Activated T-helper 2 cell treated with anti-CD3 and anti-CD28 coated beads, Interferon-gamma antibody, Interleukin-2, Interleukin-4, amounts not matched to agents 10 μg/mL and 5 μg/mL and 100 μg/mL, durations not matched to agents 14 hours and 24 hours and 36 hours (primary cell): ENCODE measurements around the gene TRIM33. TPM values are rescaled to one million over a fixed set of nuclear protein-coding genes. Genes with fewer than 3 reads are reported as not detected.
"Not testable (repeated sequence)": the region's sequence is repeated elsewhere in the genome, so short reads cannot be mapped to it uniquely, and the experiment has no call there.

ENCODE experiments used
- DNase-seq: peaks from one replicate; pipeline ENCODE4 v3.0.0; 2021; ENCODE audit warnings: low spot score
- H3K27ac Mint-ChIP-seq: one replicate; pipeline ENCODE4 v1.8.0; 2021; ENCODE audit warnings: mixed read lengths
- H3K27me3 Mint-ChIP-seq: one replicate; pipeline ENCODE4 v1.8.0; 2021; ENCODE audit warnings: low read depth, mixed read lengths
- H3K36me3 Mint-ChIP-seq: one replicate; pipeline ENCODE4 v1.8.0; 2021; ENCODE audit warnings: low read depth, mixed read lengths
- H3K4me1 Mint-ChIP-seq: one replicate; pipeline ENCODE4 v1.8.0; 2021; ENCODE audit warnings: low read depth, mixed read lengths
- H3K4me3 Mint-ChIP-seq: one replicate; pipeline ENCODE4 v1.8.0; 2021; ENCODE audit warnings: low read depth, mild to moderate bottlenecking, moderate library complexity, mixed read lengths
- H3K9me3 Mint-ChIP-seq: one replicate; pipeline ENCODE4 v1.8.0; 2021; ENCODE audit warnings: mixed read lengths
- intact Hi-C: fragments of 100-400 bp; cut with micrococcal nuclease; formaldehyde crosslinking; loops from one replicate; pipeline ENCODE4 v1.15.1; 2023
- total RNA-seq: library from RNA; stranded (reverse); gene quantifications from 2 replicates; pipeline ENCODE4 v1.2.3, GENCODE V29; 2022

Gene TRIM33
- total RNA-seq, 1 donor from 2014 or later: 44.7 TPM

- no peak overlapping the region for H3K4me3 Mint-ChIP-seq
- no peak for DNase-seq
- H3K9me3 Mint-ChIP-seq: peaks cover 13% of the 10 kb centered on the region
- H3K27me3 Mint-ChIP-seq: no peaks in the 10 kb centered on the region
- intact Hi-C loops: no loop called here
- H3K4me1 Mint-ChIP-seq: peaks cover 17% of the 10 kb centered on the region
- no peak overlapping the region for H3K27ac Mint-ChIP-seq
- peaks cover 81% of the 10 kb centered on the region for H3K36me3 Mint-ChIP-seq
These were observed 55.8 kb downstream of the TRIM33 start for GRCh38 chr1:114455102-114455785.

GRCh38 chr1:114454539-114454938, 56.5 kb downstream of the TRIM33 start:
- Mint-ChIP-seq H3K36me3 (peaks cover 75% of the 10 kb centered on the region), H3K27ac (no peak overlapping the region), H3K9me3 (peaks cover 10% of the 10 kb centered on the region), H3K4me1 (peaks cover 19% of the 10 kb centered on the region), H3K27me3 (no peaks in the 10 kb centered on the region), H3K4me3 (no peak overlapping the region)
- DNase-seq: no peak
- intact Hi-C loops: no loop called here

GRCh38 chr1:114453361-114453784, 57.6 kb downstream of the TRIM33 start:
- DNase-seq: no peak
- intact Hi-C loops: no loop called here
- Mint-ChIP-seq H3K4me3 (no peak overlapping the region), H3K4me1 (peaks cover 11% of the 10 kb centered on the region), H3K27me3 (no peaks in the 10 kb centered on the region), H3K36me3 (peaks cover 64% of the 10 kb centered on the region), H3K9me3 (peaks cover 4% of the 10 kb centered on the region), H3K27ac (no peak overlapping the region)

- Mint-ChIP-seq H3K4me1 (peaks cover 12% of the 10 kb centered on the region), H3K36me3 (peaks cover 38% of the 10 kb centered on the region), H3K9me3 (no peaks in the 10 kb centered on the region), H3K4me3 (no peak overlapping the region), H3K27me3 (no peaks in the 10 kb centered on the region), H3K27ac (no peak overlapping the region)
- no peak for DNase-seq
- intact Hi-C loops: no loop called here
These were observed 62.5 kb downstream of the TRIM33 start for GRCh38 chr1:114448370-114449036.

GRCh38 chr1:114446198-114446597, 64.8 kb downstream of the TRIM33 start:
- H3K27me3 Mint-ChIP-seq: no peaks in the 10 kb centered on the region
- H3K36me3 Mint-ChIP-seq: peaks cover 36% of the 10 kb centered on the region
- no peaks in the 10 kb centered on the region for H3K9me3 Mint-ChIP-seq
- peaks cover 12% of the 10 kb centered on the region for H3K4me1 Mint-ChIP-seq
- H3K27ac Mint-ChIP-seq: no peak overlapping the region
- H3K4me3 Mint-ChIP-seq: no peak overlapping the region
- DNase-seq: no peak
- intact Hi-C loops: no loop called here

- not testable (repeated sequence) for H3K27me3 Mint-ChIP-seq
These were observed 67.8 kb downstream of the TRIM33 start for GRCh38 chr1:114443226-114443625.

GRCh38 chr1:114441332-114441731, 69.7 kb downstream of the TRIM33 start:
- H3K36me3 Mint-ChIP-seq: peaks cover 49% of the 10 kb centered on the region
- DNase-seq: no peak
- intact Hi-C loops: no loop called here
- H3K4me1 Mint-ChIP-seq: peaks cover 14% of the 10 kb centered on the region
- H3K27ac Mint-ChIP-seq: no peak overlapping the region
- no peaks in the 10 kb centered on the region for H3K27me3 Mint-ChIP-seq
- no peak overlapping the region for H3K4me3 Mint-ChIP-seq
- H3K9me3 Mint-ChIP-seq: no peaks in the 10 kb centered on the region

More at GRCh38 chr1:114443226-114443625, 67.8 kb downstream of the TRIM33 start:
- DNase-seq, intact Hi-C loops, H3K9me3 Mint-ChIP-seq, H3K27ac Mint-ChIP-seq, H3K4me3 Mint-ChIP-seq: not testable (repeated sequence)
- H3K36me3 Mint-ChIP-seq: peaks cover 49% of the 10 kb centered on the region
- H3K4me1 Mint-ChIP-seq: peaks cover 14% of the 10 kb centered on the region

GRCh38 chr1:114439369-114439768, 71.6 kb downstream of the TRIM33 start:
- H3K4me1 Mint-ChIP-seq: peaks cover 16% of the 10 kb centered on the region
- H3K4me3 Mint-ChIP-seq: no peak overlapping the region
- H3K9me3 Mint-ChIP-seq: no peaks in the 10 kb centered on the region
- no peak overlapping the region for H3K27ac Mint-ChIP-seq
- peaks cover 42% of the 10 kb centered on the region for H3K36me3 Mint-ChIP-seq
- intact Hi-C loops: no loop called here
- no peaks in the 10 kb centered on the region for H3K27me3 Mint-ChIP-seq
- no peak for DNase-seq

- Mint-ChIP-seq H3K27ac (no peak overlapping the region), H3K27me3 (no peaks in the 10 kb centered on the region), H3K4me3 (no peak overlapping the region), H3K4me1 (peaks cover 16% of the 10 kb centered on the region), H3K36me3 (peaks cover 44% of the 10 kb centered on the region), H3K9me3 (no peaks in the 10 kb centered on the region)
- intact Hi-C loops: no loop called here
- DNase-seq: no peak
These were observed 73.2 kb downstream of the TRIM33 start for GRCh38 chr1:114437812-114438211.

- H3K9me3 Mint-ChIP-seq: no peaks in the 10 kb centered on the region
- no peak overlapping the region for H3K27ac Mint-ChIP-seq
- H3K36me3 Mint-ChIP-seq: peaks cover 43% of the 10 kb centered on the region
- no peak for DNase-seq
- H3K4me3 Mint-ChIP-seq: no peak overlapping the region
- H3K27me3 Mint-ChIP-seq: no peaks in the 10 kb centered on the region
- H3K4me1 Mint-ChIP-seq: peaks cover 20% of the 10 kb centered on the region
- intact Hi-C loops: no loop called here
These were observed 74.2 kb downstream of the TRIM33 start for GRCh38 chr1:114436799-114437198.

GRCh38 chr1:114435088-114435715, 75.8 kb downstream of the TRIM33 start:
- no peak overlapping the region for H3K27ac Mint-ChIP-seq
- intact Hi-C loops: no loop called here
- H3K27me3 Mint-ChIP-seq: no peaks in the 10 kb centered on the region
- H3K36me3 Mint-ChIP-seq: peaks cover 42% of the 10 kb centered on the region
- no peaks in the 10 kb centered on the region for H3K9me3 Mint-ChIP-seq
- no peak overlapping the region for H3K4me3 Mint-ChIP-seq
- no peak for DNase-seq
- peaks cover 22% of the 10 kb centered on the region for H3K4me1 Mint-ChIP-seq

- Mint-ChIP-seq H3K9me3 (no peaks in the 10 kb centered on the region), H3K27ac (no peak overlapping the region), H3K36me3 (peaks cover 42% of the 10 kb centered on the region), H3K27me3 (no peaks in the 10 kb centered on the region), H3K4me3 (no peak overlapping the region), H3K4me1 (peaks cover 20% of the 10 kb centered on the region)
- DNase-seq: no peak
- intact Hi-C loops: no loop called here
These were observed 80.0 kb downstream of the TRIM33 start for GRCh38 chr1:114431026-114431425.
